PC-3 (cell line): ENCODE measurements around the gene TCERG1L.

ENCODE experiments used
- CTCF ChIP-seq: fragments of 300-600 bp; sonication (generic); conservative IDR thresholded peaks from 2 replicates; pipeline ENCODE4 v1.5.1; 2017; ENCODE audit warnings: antibody characterized with exemption, low read depth, mild to moderate bottlenecking, low read length
- EZH2 ChIP-seq: fragments of 300-600 bp; sonication (generic); IDR thresholded peaks from one replicate; pipeline ENCODE4 v1.6.1; 2017; ENCODE audit warnings: antibody characterized with exemption, mild to moderate bottlenecking, low read length; ENCODE audit not compliant: unreplicated experiment

GRCh38 chr10:131167036-131167860 is 144.3 kb downstream of the TCERG1L start:
- TF ChIP-seq CTCF (no peak), EZH2 (no peak)
